Sigmoid colon (tissue), 4 donors: ENCODE results near the gene FBXO7.

ENCODE experiments used
- EP300 ChIP-seq, 4 donors: sonication (generic); formaldehyde crosslinking; IDR thresholded peaks; one replicate each; pipeline ENCODE4 v1.6.1; 2017; ENCODE audit warnings: antibody characterized with exemption in 4 of 4
- POLR2A ChIP-seq, 2 donors: fragments of 450-650 bp; IDR thresholded peaks; one replicate each; pipeline ENCODE4 v1.6.1; 2016; ENCODE audit warnings: antibody characterized with exemption in 2 of 2, mild to moderate bottlenecking in 2 of 2, moderate library complexity in 2 of 2

DNA sequence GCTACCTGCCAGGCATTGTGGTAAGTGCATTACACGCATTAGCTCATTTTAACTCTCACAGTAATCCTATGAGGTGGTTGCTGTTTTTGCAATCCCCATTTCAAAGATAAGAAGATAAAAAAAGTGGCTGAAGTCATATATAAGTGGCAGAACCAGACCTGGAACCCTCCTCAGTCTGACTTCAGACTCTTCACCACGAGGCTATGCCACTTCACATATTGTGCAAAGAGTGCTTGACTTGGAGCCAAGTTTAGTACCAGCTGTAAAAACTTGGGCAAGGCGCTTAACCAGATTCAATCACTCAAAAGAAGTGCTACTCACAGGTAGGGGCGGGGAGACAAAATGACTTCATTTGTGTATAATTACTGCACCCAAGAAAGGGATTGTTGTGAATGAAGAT is 25.6 kb upstream of the FBXO7 start:
- TF ChIP-seq EP300 (IDR thresholded peaks at IDR 0.05), result no peak
- TF ChIP-seq POLR2A (IDR thresholded peaks at IDR 0.05), result no peak
